ENCODE measurements around the gene SLC44A3.

The SLC44A3 gene

DNA sequence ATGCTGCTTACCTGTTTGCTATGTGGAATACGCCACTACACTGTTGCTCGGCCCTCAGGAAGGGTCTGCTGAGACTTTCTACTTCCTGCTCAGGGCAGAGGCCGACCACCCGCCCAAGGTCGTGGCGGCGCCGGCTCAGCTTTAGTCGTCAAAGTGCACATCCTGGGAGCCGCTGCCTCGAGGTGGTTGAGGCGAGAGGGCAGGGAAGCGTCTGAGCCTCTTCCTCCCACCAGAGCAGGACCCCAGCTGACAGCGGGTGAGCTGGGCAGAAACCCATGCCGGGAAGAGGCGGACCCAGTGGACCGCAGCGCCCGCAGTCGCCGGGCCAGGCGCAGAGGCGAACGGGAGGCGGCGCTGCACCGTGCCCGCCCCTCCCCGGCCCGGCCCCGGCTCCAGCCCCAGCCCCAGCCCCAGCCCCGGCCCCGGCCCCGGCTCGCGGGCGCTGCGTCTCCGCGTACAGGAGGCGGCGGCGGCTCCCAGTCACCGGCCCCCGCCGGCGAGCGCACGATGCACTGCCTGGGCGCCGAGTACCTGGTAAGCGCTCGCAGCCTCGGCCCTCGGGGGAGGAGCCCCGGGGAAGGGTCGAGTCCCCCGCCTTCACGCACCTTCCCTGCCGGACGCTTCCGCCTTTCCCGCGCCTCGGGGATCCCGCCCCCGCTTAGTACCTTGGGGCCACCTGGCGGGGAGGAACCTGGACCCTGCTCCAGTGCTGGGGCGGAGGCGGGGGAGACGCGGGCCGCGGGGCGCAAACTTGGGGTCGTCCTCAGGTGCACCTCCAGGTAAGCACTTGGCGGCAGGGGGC, at the start of gene SLC44A3:
Gene SLC44A3, plus strand, starts transcription at position 413 of the 802 bp plus-strand sequence. Its CDS starts 95 bp downstream, at position 508.
- DNase-seq, result no peak

- no peak for DNase-seq
Measured at GRCh38 chr1:94772230-94772641, 47.9 kb upstream of the SLC44A3 start.

GRCh38 chr1:94772845-94773244, 47.3 kb upstream of the SLC44A3 start:
- DNase-seq, result no peak

DNA sequence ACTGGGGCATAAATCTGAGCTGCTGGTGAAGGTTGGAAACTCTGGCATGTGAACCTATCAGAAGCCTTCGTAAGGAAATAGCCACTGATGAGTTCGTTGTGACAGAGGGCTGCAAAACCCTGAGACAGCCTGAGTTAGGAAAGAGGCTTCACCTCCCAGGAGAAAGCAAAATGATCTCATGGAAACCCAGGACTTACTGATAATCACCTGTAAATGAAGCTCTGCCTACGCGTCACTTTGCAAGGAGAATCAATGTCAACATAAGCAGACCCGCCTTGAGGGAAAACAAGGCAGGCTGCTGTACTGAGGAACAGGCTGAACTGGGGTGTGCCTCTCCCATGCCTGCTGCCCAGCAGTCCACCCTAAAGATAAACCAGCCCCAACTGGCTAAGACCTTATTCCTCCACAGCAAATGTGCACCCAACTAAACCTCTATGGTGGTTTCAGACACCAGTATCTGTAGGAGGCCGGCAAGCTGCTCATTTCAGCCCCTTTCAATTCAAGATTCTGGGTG, 46.8 kb upstream of the SLC44A3 start:
- DNase-seq, result no peak

DNA sequence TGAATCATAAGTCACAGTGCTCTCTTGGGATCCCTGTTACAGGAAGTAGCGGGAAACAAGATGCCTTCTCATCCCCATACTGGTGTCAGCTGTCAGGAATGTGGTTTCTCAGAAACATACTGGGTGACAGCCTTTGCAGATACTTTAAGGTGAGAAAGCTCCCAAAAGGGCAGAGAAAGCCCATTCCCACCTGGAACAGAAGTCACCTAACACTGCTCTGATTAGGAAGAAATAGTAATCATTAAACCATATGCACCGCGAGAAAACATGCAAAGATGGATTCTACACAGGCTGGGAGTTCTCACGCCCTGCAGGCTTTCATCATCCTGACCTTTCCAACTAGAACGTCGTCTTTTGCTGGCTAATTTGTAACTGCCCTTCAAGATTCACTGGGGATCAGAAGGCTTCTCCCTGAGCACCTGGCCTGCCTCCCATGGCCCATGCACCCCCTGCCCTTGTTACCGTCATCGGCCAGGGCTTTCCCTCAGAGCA, 46.2 kb upstream of the SLC44A3 start:
- no peak for DNase-seq

DNA sequence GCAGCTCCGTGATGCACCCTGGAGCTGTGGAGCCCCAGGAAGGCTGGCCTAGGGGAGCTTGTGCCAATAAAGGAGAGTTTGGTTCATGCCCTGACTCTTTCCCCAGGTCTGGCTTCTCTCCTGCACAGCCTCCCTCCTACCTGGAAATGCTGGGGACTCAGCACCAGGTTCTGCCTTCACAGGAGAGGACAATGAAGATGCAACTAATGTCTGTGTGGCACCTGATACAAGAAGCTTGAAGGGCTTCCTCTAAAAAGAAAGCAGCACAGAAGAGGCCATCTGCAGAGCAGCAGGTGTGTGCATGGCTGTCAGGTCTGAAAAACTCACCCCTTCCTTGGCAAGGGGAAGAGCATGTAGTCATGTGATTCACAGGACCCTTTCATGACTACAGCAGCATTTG, 43.7 kb upstream of the SLC44A3 start:
- no peak for DNase-seq

- no peak for DNase-seq
Measured at GRCh38 chr1:94777281-94777680, 42.9 kb upstream of the SLC44A3 start.

DNA sequence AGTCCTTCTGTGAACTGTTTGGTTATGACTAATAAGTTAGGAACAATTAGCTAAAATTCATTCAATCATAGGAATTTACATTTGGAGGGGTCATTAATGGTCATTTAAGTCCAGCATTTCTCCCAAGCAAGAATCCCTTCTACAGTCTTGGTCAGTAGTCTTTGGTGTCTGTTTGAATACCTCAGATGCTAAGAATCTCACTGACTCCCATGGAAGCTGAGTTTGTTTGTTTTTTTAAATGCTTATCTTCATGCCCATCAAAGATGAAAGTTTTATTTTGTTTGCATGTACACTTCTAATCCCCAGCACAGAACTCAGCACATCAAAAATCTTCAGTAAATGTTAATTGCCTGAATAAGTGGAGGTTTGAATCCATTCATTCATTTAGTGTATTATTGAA, 41.3 kb upstream of the SLC44A3 start:
- DNase-seq, result no peak

GRCh38 chr1:94783342-94784189, 36.6 kb upstream of the SLC44A3 start:
- no peak for DNase-seq

- DNase-seq, result no peak
Measured at GRCh38 chr1:94784190-94784515, 36.0 kb upstream of the SLC44A3 start.

- DNase-seq, result no peak
Measured at GRCh38 chr1:94787691-94788090, 32.5 kb upstream of the SLC44A3 start.

- no peak for DNase-seq
Measured at GRCh38 chr1:94790246-94790645, 29.9 kb upstream of the SLC44A3 start.

- DNase-seq, result no peak
Measured at GRCh38 chr1:94790670-94791069, 29.5 kb upstream of the SLC44A3 start.

- no peak for DNase-seq
Measured at GRCh38 chr1:94792473-94793295, 27.5 kb upstream of the SLC44A3 start.

GRCh38 chr1:94793296-94793656, 26.9 kb upstream of the SLC44A3 start:
- DNase-seq, result no peak

DNA sequence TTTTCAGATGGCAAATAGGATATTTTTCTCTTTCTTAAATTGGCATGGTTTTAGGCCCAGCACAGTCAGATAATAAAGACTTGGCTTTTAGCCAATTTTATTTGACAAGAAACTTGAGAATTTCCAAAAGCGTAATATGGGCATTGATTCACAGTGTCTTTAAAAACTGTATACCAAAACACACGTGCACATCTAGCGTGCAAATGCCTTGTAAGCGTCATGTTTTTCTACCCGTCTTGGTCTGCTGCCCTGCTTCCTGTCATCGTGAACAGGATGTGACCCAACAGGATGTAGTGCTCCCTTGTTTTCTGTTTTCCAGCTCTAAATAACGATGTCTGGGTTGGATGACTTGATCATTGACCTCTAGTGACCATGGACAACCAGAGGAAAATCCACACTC, 24.7 kb upstream of the SLC44A3 start:
- DNase-seq, result no peak

DNA sequence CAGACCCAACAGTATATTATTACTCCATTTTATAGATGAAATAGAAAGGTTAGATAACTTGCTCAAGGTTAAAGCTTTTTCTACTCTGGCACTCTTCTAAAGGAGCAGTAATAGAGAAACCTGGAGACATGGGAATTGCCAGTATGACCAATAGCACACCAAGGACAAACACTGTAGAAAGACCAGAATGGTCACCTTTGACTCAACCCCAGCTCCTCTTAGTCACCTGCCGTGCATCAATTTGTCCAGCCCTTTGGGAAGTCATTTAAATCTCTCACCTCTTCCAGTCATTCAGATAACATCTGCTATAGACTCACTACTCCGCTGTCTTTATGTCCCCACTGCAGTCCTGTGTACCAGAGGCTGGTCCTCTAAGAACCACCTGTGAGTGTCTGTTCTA, 23.9 kb upstream of the SLC44A3 start:
- DNase-seq, result no peak

DNA sequence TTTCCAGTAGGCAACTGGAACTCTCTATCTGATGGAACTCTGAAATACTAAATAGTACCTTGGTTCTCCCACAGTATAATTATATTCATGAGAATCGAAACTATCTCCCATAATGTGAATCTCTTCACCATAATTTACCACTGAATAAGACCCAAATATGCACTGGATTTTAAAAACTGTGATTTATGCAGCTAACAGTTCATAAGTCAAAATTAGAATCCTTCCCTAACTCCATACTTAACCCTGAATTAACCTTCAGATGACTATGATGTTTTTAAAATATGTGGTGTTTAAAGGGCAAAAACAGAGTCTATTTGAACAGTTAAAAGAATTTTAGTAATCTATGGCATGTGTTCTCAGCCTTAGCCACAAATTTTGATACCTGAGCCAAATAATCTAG, 22.9 kb upstream of the SLC44A3 start:
- no peak for DNase-seq

DNA sequence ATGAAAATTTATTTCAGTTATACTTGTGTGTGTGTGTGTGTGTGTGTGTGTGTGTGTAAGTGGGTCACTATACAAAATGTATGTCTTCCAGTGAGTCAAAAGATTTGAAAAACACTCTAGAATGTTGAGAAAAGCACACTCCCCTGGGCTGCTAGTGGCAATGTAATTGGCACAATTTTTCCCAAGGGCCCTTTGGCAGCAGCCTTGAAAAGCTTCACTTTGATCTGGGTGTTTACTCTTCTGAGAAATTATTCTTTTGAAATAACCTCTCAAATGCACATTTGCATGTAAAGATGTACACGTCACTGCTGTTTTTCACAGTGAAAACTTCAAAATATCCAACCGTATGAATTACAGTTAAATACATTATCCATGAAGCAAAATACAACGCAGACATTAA, 22.1 kb upstream of the SLC44A3 start:
- no peak for DNase-seq

- no peak for DNase-seq
Measured at GRCh38 chr1:94798462-94798861, 21.7 kb upstream of the SLC44A3 start.

GRCh38 chr1:94799206-94799605, 21.0 kb upstream of the SLC44A3 start:
- no peak for DNase-seq

DNA sequence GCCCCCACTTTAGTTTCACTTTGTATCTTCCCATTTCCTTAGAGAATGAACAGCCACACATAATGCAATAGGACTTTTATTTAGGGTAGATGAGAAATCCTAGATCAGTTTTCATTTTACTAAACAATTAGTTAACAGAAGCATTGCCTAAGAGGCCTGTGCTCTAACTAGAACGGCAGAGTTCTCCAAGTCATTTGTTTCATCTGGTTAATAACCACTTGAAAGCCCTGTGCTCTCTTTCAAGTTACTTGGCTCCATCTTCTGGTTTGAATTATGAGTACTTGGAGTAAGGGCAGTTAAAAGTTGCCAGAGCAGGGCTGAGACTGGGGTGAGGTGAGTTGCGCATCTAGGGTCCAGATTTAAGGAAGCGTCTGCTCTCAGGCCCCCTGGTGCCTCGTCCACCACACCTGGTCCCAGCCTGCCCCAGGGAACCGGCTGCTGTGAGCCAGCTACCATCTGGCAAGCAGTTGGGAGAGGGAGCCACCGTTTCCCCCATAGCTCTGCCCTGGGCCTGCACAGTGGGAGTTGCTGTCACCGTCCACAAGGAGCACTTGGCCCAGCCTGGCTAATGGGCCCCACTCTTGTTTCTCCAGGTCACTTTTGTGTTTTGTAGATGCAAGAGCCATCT, 18.1 kb upstream of the SLC44A3 start:
- peak; percentile 17 for DNase-seq

DNA sequence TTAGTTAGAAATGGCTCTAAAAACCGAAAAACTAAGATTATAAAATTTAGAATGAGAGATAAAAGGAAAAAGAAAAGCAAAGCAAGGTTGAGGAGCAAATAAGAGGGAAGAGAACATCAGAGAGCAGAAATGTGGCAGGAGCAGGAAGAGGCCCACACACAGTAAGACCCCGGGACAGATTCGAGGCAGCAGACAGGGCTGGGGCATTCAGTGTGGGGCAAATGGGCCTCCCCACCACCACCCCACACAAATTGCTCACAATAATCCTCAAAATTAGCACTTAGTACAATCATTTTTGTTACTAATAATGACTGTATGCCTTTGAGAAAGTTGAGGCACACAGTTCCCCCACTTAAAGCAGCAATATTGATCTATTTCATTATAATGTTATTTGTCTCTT, 17.1 kb upstream of the SLC44A3 start:
- DNase-seq, result no peak
